GM18907 (cell line): ENCODE data around the gene MAGI1.
"Not testable (repeated sequence)": the region's sequence is repeated elsewhere in the genome, so short reads cannot be mapped to it uniquely, and the experiment has no call there.

Experiments
- ATAC-seq: cut with Tn5 transposase; IDR thresholded peaks from one replicate; pipeline ENCODE4 v1.9.1; 2021; ENCODE audit warnings: mild to moderate bottlenecking, moderate library complexity; ENCODE audit not compliant: unreplicated experiment

Gene MAGI1

DNA sequence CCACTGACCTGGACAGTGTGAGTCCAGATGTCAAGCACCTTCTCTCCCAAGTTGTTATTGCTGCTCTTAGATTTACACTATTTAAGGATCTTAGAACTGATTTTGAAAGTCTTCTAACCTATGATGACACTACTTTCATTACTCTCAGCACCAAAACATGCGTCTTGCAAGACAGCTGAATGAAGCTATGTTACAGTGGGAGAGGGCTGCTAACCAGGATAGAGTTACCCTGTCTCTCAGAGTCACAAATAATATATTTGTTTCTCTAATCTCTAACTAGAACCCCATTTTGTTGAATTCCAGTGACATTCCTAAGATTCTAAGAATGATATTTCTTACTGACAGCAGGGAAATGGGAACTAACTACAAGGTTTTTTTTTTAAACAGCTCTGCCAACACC is 455.5 kb downstream of the MAGI1 start:
- ATAC-seq, result no peak

DNA sequence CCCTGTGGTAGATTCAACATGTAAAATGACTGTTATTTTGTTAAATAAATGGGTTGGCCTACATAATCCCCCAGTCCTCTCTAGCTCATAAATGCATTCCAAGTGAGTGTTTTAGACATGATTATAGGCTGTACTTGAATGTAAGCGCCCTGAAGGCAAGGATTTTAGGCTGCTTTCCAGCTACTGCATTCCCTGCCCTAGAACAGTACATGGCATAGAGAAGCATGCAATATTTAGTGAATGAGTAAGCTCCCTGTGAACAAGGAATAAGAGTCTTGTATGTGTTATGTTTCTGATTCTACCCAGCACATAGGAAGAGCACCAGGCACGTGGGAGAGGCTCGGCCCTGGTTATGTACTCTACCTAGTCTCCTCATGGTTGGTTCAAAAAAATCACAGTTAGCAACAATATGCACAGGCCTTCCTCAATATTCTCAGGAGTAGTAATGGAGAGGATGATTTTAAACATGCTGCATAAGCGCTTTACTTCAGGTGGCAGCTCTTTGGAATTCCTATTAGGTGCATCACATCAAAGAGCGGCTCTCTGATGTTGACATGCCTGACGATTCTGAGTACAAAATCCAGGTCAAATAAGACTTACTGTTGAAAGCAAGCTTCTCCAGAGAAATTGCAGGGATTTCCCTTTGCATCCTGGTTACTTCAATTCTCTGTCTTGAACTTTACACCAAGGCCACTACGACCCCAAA is 456.6 kb downstream of the MAGI1 start:
- ATAC-seq, result no peak

DNA sequence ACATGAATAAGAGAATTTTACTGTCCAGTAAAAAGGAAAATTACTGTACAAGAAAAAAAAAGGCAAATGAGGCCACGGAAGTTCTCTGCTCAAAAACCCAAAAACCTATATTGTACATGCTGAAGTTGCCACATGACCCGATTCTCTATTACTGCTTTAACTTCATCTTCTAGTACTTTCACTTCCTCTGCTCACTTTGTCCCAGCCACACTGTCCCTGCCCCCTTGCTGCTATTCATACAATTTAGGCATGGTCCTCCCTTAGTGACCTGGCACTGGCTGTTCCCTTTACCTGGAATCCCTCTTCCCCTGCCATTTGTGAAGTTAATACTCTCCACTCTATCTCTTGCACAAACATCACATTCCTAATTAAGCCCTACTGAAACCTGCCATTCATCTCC is 457.4 kb downstream of the MAGI1 start:
- no peak for ATAC-seq

DNA sequence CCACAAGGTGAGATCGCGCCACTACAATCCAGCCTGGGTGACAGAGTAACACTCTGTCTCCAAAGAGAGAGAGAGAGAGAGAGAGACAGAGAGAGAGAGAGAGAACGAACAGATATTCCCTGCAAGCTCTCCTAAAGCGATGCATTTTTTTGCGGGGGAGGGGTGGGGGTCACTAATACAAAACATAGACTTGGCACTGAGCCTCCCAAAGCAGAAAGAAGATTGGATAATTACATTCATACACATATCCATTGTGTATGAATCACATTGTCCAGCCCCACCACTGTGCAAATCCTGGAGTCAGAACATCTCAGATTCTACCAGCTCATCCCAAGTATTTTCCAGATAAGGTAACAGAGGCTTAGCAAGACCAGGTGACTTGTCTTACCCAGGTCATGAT is 459.9 kb downstream of the MAGI1 start:
- ATAC-seq, result no peak

DNA sequence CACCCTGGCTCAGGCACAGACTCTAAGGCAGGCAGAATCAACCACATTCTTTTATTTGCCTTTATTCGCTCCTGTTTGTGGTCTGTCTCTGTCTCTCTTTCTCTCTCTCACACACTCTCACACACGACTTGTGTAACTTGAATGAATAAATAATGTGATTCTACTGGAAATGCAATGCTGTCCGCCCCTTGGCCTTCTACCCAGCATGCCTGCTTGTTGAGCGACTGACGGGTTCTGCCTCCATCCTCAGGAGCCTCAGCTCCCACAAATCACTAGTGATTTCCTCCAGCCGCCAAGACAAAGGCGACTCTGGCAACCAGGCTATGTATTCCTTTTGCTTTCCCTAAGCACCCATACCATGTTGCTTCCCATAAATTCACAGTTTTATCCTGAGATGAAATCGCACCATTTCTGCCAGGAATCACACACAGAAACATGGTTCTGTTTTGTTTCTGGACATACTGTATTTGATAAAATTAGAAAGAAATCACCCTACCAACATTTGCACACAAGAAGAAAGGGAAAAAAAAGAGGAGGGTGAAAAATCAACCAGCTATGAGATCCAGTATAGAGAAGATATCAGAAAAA is 460.8 kb downstream of the MAGI1 start:
- ATAC-seq, result no peak

DNA sequence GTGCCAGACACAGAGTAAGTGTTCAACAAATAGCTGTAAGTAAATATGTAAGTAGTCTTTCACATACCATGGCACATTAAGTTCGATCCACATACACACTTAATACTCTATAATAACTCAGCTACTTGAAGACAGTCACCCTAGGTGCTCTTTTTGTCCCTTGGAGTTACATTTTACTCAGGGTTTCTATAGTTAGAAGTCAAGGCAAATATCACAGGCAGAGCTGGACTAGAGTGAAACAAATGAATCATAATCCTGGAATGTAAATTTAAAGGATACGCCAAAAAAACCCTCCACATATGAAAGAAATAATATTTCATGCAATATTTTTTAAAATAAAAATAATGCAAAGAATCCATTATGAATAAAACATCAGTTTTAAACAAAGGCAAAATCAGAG is 461.8 kb downstream of the MAGI1 start:
- no peak for ATAC-seq

DNA sequence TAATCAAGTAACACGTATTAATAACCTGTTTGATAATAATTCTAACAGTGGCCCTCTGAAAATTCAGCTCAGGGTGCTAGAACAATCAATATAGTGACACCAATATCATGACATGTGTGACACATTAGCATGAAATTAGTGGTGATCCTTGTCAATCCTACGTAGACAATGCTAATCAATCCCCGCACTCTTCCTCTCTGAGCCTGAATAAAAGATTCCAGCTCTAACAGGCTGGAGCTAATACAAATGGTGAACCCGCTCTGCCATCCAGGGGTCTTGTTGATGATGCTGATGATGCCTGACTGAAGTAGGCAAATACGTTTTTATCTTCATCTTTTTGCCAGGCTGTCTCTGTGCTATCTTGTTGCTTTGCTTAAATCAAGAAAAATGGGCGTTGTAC is 462.5 kb downstream of the MAGI1 start:
- ATAC-seq, result no peak

DNA sequence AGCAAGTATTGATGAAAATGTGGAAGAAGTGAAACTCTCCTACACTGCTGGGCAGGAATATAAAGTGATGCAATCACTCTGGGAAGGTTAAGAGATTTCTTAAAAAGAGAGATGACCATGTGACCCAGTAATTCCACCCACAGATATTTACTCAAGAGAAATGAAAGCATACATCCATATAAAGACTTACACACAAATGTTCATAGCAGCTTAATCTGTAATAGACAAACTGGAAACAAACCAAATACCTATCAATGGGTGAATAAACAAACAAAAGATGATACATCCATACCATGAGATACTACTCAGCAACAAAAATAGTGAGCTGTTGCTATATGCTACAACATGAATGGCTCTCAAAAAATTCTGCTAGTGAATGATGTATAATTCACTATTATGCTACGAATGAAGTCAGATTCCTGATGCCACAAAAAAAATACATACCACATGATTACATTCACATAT is 463.3 kb downstream of the MAGI1 start:
- no peak for ATAC-seq

DNA sequence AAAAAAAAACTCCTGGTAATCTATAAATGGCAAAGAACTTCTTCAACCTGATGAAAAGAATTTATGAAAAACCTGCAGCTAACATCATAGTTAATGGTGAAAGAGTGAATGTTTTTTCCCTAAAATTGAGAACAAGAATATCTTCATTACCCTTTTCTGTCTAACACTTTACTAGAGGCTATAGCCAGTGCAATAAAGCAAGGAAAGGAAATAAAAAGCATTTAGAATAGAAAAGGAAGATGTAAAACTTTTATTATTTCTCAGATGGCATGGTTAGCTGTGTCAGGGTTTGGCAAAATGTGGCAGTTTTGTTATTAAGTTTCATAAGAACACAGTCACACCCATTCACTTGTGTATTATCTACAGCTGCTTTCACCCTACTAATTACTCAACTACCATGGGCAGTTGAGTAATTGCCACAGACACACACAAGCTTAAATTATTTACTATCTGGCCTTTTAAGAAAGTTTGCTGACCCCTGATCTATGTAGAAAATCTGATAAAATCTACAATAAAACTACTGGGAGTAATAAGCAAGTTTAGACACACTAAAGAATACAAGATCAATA is 465.1 kb downstream of the MAGI1 start:
- ATAC-seq, result no peak

DNA sequence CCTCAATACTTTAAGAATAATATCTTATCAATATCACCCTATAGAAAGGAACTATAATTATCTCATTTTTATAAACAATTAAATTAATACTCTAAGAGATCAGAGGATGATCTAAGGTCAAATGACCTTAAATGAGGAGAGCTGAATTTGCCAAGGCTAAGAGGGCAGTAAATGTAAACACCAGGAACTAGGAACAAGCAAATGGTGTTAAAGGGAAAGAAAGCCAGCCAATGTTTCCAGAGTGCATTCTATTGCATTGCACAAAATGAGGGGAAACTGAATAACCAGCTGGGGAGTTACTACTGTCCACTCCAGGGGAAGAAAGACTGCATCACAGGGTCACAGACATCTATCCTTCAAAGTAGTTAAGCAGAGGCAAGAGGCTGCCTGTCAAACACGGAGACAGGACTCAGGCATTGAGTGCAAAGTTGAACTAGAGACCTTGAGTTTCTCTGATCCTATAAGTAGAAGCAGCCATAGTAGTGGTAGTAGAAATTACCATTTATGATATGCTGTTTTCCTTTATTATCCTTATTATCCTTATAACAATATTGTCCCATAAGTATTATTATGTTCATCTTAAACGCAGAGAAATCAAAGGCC is 466.4 kb downstream of the MAGI1 start:
- ATAC-seq, result no peak

DNA sequence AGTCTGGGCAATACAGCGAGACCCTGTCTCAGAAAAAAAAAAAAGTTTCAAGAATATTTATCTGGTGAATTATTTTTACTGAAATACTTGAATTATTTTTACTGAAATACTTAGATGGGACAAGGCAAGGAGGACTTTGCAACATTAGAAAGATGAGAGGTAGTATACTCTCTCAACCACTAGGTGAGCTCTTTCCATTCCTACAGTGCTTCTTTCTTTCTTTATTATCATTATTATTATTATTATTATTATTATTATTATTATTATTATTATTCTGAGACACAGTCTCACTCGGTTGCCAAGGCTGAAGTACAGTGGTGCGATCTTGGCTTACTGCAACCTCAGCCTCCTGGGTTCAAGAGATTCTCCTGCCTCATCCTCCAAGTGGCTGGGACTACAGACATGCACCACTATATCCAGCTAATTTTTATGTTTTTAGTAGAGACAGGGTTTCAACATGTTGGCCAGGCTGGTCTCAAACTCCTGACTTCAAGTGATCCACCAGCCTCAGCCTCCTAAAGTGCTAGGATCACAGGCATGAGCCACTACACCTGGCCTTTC is 468.8 kb downstream of the MAGI1 start:
- no peak for ATAC-seq

DNA sequence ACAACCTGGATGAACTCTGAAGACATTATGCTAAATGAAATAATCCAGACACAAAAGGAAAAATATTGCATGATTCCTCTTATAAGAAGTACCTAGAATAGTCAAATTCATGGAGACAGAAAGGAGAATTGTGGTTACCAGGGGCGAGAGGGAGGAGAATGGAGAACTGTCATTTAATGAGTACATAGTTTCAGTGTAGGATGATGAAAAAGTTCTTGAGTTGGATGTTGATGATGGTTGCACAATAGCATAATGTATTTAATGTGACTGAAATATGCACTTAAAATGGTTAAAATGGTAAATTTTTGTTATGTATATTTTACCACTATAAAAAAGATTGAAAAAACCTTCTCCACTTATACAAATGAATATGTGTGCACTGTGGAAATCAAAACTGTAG is 469.6 kb downstream of the MAGI1 start:
- no peak for ATAC-seq

DNA sequence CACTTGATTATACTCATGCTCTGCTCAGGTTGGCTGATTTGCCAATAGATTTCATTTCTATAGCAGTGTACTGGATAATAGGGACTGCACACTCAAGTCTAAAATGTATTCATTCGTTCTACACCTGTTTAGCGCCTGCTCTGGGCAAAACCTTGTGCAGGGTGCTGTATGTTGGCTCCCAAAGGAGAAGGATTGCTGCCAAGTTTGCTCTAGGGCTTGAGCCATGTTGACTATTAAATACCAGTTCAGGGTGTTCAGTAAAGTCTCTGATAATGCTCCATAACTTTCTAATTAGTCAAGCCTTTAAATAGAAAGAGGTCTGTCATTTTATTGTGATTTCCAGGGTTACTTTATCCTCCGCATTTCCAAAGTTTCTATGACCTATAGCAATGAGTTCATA is 470.2 kb downstream of the MAGI1 start:
- no peak for ATAC-seq

DNA sequence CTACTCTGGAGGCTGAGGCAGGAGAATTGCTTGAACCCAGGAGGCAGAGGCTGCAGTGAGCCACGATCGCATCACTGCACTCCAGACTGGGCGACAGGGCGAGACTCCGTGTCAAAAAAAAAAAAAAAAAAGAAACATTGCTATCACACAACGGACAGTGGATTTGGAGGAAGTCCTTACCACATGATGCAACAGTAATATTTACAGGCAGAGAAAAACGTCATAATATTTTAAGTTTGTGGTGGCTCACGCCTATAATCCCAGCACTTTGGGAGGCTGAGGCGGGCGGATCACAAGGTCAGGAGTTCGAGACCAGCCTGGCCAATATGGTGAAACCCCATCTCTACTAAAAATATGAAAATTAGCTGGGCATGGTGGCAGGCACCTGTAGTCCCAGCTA is 473.0 kb downstream of the MAGI1 start:
- ATAC-seq, result not testable (repeated sequence)

DNA sequence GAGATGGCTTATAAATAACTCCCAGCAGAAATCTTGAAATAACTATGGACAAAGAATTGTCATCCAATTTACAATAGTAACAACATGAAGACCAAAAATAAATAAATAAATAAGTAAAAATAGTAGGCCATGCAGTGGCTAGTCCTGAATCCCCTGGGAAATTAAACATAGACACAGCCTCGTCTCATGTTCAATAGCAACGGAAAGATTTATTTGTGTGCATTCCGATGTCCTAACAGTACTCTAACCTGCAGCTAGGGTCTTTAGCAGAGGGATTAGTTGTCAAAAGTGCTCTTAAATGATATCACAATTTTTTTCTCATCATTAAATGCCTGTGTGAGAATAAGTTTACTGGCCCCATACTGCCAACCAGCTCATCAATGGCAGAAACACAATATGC is 474.2 kb downstream of the MAGI1 start:
- ATAC-seq, result no peak

DNA sequence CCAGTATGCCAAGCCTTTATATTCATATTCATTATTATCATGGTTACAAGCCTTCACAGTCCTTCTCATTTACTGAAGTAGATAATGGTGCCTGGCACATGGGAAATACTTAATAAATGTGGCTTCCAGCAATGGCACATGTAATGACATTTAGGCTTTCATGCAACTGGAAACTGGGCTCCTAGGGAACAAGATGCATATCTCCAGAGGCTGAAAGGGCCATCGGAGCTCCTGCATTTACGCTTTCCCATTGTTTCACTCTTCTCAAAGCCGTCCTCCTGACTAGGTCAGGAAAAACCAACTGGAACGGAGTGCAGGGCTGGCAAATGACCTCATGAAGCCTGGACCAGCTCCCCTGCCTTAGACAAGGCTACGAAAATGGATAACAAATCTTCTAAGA is 474.9 kb downstream of the MAGI1 start:
- ATAC-seq, result no peak

DNA sequence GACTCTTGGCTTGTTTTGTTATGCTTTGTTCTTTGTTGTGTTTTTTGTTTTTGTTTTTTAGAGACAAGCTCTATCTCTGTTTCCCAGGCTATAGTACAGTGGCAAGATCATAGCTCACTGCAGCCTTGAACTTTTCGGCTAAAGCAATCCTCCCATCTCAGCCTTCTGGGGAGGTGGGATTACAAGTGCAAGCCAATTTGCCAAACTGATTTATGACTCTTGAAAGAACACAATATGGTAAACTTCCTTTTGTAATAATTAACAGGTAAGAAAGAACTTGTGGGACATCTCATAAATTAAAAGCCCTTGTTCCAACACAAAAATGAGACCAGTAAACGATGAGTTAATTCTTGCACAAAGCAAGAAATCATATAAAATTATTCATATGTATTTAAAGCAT is 476.3 kb downstream of the MAGI1 start:
- ATAC-seq, result no peak

DNA sequence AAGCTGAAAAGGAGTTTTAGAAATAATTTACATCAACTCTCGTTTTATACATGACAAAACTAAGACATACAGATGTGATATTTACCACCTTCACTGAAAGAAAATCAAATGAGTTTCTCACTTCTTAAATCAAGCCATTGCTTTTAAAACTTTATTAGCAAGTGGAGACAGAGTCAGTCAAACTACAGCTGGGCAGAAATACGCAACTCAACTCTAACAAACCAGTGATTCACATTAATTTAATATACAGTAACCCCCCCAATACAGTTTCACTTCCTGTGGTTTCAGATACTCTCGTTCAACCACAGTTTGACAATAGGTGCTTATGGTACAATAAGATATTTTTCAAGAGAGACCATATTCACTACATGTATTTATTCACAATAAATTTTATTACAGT is 477.1 kb downstream of the MAGI1 start:
- ATAC-seq, result no peak

DNA sequence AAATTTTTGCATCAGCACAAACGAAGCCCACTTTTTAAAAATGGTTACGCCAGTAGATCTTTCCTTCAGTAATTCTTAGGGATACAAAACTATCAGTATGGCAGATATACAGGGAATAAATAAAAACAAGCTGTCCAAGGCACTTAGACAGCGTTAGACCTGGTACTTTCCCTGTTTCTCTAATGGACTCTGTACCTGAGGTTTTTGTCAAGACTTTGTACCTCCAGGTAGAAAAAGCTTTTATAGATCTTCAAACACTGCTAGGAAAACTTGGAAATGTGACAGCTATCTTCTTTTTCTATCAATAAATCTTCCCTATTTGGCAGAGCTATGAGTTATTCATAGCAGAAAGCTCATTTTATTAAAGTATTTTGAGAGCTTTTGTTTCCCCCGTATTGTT is 477.8 kb downstream of the MAGI1 start:
- no peak for ATAC-seq

DNA sequence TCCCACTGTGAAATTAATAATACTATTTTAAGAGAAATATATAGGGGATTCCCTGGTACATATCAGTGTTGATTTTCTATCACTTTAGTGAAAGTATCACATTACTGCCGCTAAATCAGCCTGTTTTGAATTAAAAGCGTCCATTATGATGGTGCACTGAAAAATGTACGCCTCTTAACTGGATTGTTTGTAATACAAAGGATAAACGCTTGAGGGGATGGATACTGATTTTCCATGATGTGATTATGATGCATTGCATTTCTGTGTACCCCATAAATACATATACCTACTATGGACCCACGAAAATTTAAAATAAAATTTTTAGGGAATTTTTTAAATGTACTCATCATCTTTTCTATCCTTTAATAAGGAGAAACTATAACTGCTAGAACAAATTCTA is 478.6 kb downstream of the MAGI1 start:
- no peak for ATAC-seq

DNA sequence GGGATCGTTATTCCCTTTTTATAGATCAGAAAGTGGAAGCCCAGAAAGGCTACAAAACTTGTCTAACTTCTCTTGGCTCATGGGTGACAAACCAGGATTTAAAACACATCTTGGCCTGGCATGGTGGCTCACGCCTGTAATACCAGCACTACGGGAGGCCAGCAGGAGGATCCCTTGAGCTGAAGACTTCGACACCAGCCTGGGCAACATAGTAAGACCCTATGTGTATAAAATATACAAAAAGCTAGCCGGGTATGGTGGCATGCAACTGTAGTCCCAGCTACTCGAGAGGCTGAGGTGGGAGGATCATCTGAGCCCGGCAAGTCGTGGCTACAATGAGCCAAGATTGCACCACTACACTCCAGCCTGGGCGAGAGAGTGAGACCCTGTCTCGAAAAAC is 479.1 kb downstream of the MAGI1 start:
- no peak for ATAC-seq

DNA sequence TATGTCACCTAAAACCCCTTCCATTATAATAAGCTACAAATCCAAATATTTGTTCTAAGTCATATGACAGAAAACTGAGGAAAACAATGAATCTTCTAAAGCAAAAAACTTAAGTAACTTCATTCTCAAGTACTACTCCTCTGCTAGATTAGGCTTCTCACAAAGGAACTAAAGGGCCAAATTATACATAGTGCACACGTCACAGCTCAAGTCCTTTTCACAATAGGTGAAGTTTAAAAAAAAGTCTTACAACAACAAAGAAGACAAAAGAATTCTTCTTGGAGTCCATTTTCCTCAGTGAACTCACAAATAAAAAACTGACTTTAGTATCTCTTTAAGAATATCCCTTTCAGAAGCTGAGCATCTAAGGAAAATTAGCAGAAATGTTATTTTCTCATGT is 479.9 kb downstream of the MAGI1 start:
- ATAC-seq, result no peak
